ENCODE data around the gene NPY5R.

GRCh38 chr4:163380703-163381102 lies 37.0 kb downstream of the NPY5R start:
- TF ChIP-seq CTCF (IDR thresholded peaks at IDR 0.05; ENCODE audit: low read depth, low read length, poor library complexity, severe bottlenecking) (no peak), EZH2phosphoT487 (IDR thresholded peaks at IDR 0.05; ENCODE audit: borderline replicate concordance, low read length) (no peak)
